Activated CD8-positive, alpha-beta memory T cell treated with anti-CD3 and anti-CD28 coated beads, Interleukin-2, amount 50 U/mL, for 24 hours (primary cell): ENCODE results near the gene GALNT14.
"Not testable (repeated sequence)": the region's sequence is repeated elsewhere in the genome, so short reads cannot be mapped to it uniquely, and the experiment has no call there.

Experiments
- DNase-seq: peaks from one replicate; pipeline ENCODE4 v3.0.0-alpha.2; 2020; ENCODE audit errors: extremely low read depth

Gene GALNT14

DNA sequence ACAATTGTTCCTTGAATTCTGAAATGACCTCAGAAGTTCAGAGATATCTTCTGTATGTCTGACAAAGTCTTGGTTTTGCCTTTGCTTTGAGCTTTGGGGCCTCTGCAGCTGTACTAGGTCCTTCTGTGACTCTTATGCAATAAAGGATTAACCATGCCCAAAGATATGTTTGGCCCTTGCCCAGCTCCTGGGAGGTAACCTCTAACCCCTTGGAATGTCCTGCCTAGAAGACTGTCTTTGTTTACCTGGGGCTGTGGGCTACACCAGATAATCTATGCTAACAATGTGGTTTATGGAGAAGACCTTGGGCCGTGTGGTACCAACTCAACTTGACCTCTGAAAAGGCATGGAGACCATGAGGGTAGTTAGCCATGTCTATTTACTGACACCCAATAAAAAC, 190.1 kb downstream of the GALNT14 start:
- DNase-seq = no peak

- DNase-seq = no peak
Measured at GRCh38 chr2:30947686-30948085, 190.6 kb downstream of the GALNT14 start.

DNA sequence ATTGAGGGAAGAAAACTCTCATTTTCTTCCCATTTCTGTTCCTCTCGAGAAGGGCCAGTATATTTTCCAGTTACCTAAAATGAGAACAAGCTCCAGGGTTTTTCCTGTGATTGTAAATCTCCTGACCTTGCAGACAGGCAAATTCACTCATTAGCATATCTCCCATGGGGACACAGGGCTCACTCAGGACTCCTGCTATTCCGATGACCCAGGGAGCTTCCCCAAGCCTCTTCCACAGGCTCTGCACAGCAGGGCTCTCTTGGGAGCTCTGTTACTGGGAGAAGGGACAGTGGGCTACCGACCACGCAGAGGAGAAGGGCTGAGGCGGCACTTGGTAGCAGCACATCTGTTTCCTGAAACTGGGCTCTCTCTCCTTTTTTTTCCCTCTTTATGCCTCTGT, 195.8 kb downstream of the GALNT14 start:
- no peak for DNase-seq

- no peak for DNase-seq
Measured at GRCh38 chr2:30940839-30941238, 197.4 kb downstream of the GALNT14 start.

GRCh38 chr2:30939364-30939763, 198.9 kb downstream of the GALNT14 start:
- DNase-seq = no peak

GRCh38 chr2:30938196-30938595, 200.0 kb downstream of the GALNT14 start:
- DNase-seq = no peak

DNA sequence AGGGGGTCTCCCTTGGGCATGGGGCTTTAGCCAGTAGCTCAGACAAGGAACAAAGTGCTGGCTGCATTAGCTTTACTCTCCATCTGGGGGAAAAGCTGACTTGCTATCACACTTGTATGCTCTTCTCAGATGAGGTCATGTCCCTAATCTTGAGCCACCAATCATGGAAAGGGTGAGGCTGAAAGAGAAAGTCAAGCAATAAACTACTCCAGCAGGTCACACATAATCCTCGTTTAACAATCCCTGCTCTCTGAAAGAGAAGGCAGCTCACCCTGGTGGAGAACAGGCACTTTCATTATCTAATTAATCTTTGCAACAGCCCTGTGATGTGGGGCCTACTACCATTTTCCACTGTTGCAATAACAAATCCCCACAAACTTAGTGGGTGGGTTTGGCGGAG, 201.3 kb downstream of the GALNT14 start:
- DNase-seq = no peak

- no peak for DNase-seq
Measured at GRCh38 chr2:30935795-30936194, 202.4 kb downstream of the GALNT14 start.

DNA sequence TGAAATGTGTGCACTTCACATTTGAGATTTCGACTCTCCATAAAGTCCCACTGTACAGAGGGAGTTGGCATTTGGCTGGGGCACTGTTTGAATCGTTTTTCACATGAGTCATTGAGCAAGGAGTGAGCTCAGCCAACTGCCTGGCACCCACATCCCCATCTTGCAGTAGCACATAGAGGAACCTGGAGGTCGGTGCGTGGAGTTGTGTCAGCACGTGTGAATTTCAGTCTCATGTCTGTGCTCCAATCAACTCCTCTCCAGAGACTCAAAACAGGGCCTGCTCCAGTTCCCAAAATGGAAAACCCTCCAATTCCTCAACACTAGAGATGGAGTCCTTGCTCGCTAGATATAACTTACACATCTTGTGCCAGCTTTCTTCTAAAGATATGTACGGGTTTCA, 204.2 kb downstream of the GALNT14 start:
- DNase-seq = no peak

DNA sequence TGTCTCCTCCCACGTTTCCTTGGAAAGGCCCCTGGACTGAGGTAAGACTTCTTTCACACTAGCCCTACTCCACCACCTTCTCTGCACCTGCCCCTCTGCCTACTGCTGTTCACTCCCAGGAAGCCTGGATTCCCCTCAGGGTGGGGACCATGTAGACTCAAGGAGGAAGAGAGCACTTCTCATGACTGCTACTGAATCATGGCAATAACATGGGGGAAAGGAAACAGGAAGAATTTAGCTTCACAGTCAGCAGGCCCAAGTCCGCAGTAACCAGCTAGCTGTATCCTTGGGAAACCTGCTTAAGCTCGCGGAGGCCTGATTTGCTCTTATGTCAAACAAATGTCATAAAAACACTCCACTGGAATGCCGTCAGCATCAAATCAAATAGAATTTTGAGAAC, 204.7 kb downstream of the GALNT14 start:
- no peak for DNase-seq

- DNase-seq = no peak
Measured at GRCh38 chr2:30932870-30933269, 205.4 kb downstream of the GALNT14 start.

- no peak for DNase-seq
Measured at GRCh38 chr2:30931841-30932407, 206.3 kb downstream of the GALNT14 start.

GRCh38 chr2:30930716-30931115, 207.5 kb downstream of the GALNT14 start:
- DNase-seq = no peak

DNA sequence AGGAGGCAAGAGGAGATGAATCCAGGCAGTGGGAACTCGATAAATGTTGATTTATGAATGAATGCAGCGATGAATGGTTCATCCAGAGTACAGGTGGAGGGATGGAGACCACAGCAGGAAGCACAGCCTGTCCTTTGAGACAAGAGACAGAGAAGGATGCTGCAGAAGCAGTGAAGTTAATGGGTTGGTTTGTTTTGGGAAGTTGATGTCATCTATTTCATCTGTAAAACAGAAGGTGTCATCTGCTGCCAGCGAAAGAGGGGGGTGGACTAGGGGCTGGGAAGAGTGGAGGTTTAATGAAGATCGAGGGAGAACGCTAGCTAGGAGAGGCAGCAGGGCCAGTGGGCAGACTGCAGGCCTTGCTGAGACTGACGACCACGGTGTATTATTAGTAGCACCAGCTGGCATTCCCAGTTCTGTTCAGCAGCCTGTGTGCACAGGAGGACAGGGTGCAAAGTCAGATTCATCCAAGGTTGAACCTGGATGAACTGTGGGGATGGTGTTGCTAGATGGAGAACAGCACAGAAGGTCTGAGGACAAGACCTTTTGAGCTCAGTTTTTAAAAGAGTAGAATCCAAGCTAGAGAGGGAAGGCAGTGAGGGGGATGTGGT, 210.7 kb downstream of the GALNT14 start:
- DNase-seq = no peak

- no peak for DNase-seq
Measured at GRCh38 chr2:30926606-30927005, 211.6 kb downstream of the GALNT14 start.

GRCh38 chr2:30923623-30924022, 214.6 kb downstream of the GALNT14 start:
- DNase-seq = no peak

- DNase-seq = no peak
Measured at GRCh38 chr2:30920511-30920910, 217.7 kb downstream of the GALNT14 start.

GRCh38 chr2:30915486-30915885, 222.8 kb downstream of the GALNT14 start:
- DNase-seq = no peak

DNA sequence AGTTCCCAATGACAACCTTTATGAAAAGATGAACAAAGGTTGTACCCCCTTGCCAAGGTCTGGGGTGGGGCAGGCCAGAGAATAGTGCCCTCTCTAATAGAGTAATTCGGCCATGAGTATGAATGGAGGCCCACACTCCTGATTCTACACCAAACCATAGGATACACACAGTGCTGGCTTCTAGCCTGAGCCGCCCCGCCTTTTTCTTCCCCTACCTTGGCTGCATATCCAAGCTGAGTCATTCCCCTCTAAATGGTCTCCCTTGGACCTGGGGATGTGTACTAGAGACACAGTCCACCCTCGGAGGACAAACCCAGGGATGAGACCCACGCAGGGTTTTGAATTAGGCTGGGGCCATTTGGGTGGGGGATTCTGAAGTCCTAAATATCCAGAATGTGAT, 223.8 kb downstream of the GALNT14 start:
- no peak for DNase-seq

DNA sequence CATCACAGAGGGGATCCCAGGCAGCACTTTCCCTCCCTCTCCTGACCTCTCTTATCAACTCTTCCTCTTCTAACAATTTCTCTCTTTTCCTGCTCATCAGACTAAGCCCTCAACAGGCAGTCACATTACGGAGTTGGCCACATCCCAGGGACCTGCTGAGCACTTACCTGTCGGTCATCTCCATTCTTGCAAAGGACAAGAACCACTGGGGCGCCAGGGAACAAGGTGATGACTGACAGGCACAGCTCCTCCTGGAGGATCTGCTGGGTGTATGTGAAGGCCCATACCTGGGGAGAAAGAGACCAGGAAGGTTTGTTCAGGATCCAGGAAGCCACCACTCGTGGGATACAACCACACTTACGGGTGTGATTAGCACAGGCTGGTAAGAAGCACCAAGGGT, 226.2 kb downstream of the GALNT14 start:
- no peak for DNase-seq

GRCh38 chr2:30911327-30911726, 226.9 kb downstream of the GALNT14 start:
- DNase-seq = no peak

DNA sequence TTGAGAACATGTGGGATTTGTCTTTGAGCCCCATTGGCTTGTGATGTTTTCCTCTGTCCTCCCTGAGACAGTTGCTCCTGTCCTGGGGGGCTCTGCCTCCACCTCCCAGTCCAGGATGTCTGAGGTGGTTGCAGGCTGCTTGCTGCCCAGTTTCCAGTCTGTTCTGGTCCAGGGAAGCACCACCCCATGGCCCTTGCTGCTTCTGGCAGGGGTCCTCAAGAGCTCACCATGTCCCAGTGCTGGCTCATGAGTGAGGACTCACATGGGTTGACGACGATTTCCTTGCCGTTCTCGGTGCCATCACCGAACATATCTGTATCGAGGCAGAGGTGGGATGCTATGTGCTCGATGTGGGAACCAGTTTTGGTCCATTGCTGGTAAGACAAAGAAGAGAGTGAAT, 227.6 kb downstream of the GALNT14 start:
- DNase-seq = no peak

DNA sequence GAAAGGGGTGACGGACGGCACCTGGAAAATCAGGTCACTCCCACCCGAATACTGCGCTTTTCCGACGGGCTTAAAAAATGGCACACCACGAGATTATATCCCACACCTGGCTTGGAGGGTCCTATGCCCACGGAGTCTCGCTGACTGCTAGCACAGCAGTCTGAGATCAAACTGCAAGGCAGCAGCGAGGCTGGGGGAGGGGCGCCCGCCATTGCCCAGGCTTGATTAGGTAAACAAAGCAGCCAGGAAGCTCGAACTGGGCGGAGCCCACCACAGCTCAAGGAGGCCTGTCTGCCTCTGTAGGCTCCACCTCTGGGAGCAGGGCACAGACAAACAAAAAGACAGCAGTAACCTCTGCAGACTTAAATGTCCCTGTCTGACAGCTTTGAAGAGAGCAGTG, 233.8 kb downstream of the GALNT14 start:
- DNase-seq = not testable (repeated sequence)

DNA sequence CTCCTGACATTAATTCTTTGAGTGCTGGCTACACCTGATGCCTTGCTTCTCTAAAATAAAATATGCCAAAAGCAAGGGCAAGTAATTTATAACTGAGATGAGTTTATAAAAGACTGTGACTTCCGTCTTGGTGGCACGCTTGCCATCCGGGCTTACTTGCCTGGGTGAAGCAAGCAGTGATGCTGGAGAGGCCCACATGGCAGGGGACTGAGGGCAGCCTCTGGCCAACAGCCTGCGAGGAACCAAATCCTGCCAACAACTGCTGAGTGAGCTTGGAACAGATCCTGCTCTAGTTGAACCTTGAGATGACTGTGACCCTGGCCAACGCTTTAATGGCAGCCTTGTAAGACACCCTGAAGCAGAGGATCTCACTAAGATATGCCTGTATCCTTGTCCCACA, 234.9 kb downstream of the GALNT14 start:
- no peak for DNase-seq
